H1 (cell line): Measurements from ENCODE around the gene MAGI2. TPM values are rescaled to one million over a fixed set of nuclear protein-coding genes. Genes with fewer than 3 reads are reported as not detected.

ENCODE experiments used
- EZH2 ChIP-seq: fragments of 200-600 bp; sonication (generic); IDR thresholded peaks from 2 replicates; pipeline ENCODE4 v1.7.1; 2012; ENCODE audit warnings: low read depth, mild to moderate bottlenecking, moderate library complexity, low read length, inconsistent platforms; ENCODE audit not compliant: severe bottlenecking
- POLR2AphosphoS5 ChIP-seq: IDR thresholded peaks from 2 replicates; pipeline ENCODE4 v1.6.1; 2011; ENCODE audit warnings: low read depth, low read length
- SP2 ChIP-seq: IDR thresholded peaks from 2 replicates; pipeline ENCODE4 v1.6.1; 2012; ENCODE audit warnings: mild to moderate bottlenecking, low read length, inconsistent platforms
- SP4 ChIP-seq: IDR thresholded peaks from 2 replicates; pipeline ENCODE4 v1.6.1; 2012; ENCODE audit warnings: low read length, inconsistent platforms
- polyA plus RNA-seq, 7 experiments: library from polyadenylated mRNA; depleted of rRNA in 3 of 7; stranded (reverse) in 5 of 7; unstranded in 2 of 7; fragments of >200 nt in 5 of 7; fragments of 200-250 nt in 2 of 7; gene quantifications; 1 replicate in 5 of 7; 2 replicates in 1 of 7; 4 replicates in 1 of 7; pipeline versions ENCODE4 v1.2.1 to v1.2.3, GENCODE V29; 2011 to 2013; ENCODE audit warnings: missing spikeins in 2 of 7, mixed read lengths in 2 of 7
- total RNA-seq: library from RNA; stranded (reverse); fragmentation: NEBNext Ultra II Directional; extraction: Animal tissue kit (Norgen Biotek cat#: 25700); gene quantifications from 2 replicates; pipeline ENCODE4 v1.2.1, GENCODE V29; 2021

Gene MAGI2
- total and polyA plus RNA-seq, 2 of the 8 experiments (the other 6 are each of a cell fraction or from before 2014, with no cell fraction given) = 6.0 to 27.3 TPM

DNA sequence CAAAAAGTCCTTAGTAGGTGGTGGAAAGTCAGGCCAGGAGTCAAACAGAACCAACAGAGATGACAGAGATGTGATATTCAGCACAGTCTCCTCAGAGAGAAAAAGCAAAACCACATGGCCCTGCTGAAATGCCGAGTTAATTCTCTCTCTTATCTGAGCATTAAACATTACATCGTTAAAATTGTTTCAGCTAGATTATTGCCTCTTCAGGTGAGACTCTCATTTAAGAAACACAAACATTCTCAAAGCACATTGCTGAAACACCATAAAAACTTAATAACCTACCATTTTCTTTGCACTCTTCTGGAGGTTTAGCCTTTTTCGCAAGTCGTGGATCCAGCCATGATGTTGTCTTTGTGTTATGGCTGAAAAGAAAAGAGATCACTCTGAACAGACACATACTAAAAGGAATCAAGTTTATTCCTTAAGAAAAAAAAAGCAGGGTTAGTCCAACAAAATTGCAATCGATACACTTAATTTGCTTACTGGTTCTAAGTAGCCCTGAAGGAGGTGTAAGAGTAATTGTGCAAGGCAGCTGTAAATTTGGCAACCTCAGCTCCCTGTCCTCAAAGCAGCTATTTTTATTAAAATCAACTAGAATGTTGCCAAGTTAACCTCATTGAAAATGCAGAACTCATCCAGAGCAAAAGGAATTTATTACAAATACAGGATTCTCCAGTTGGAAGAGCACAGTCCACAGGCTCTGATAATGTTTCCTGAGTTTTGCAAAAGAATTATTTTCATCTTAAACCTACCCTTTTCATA, 963.8 kb downstream of the MAGI2 start (continued):
- no peak for TF ChIP-seq EZH2
- no peak for TF ChIP-seq SP4
- TF ChIP-seq SP2 = no peak
- no peak for TF ChIP-seq POLR2AphosphoS5
- TF ChIP-seq, all 59 proteins: peak for 0
